GM10266 (cell line): Measurements from ENCODE around the gene SESN1.

Source experiments
- DNase-seq: peaks from one replicate; pipeline ENCODE4 v3.0.0; 2012; ENCODE audit errors: extremely low spot score
- CTCF ChIP-seq: IDR thresholded peaks from 2 replicates; pipeline ENCODE4 v1.5.1; 2012; ENCODE audit warnings: mild to moderate bottlenecking, low read depth; ENCODE audit not compliant: control insufficient read depth, insufficient read depth; ENCODE audit errors: missing control alignments

SESN1 gene

GRCh38 chr6:108944071-108944470, 150.6 kb downstream of the SESN1 start:
- peak; percentile 2 for TF ChIP-seq CTCF
- no peak for DNase-seq

GRCh38 chr6:108942556-108943492, 151.8 kb downstream of the SESN1 start:
- no peak for DNase-seq
- TF ChIP-seq CTCF: no peak

GRCh38 chr6:108941859-108942258, 152.8 kb downstream of the SESN1 start:
- no peak for TF ChIP-seq CTCF

GRCh38 chr6:108941281-108941680, 153.4 kb downstream of the SESN1 start:
- no peak for TF ChIP-seq CTCF
- no peak for DNase-seq

More at GRCh38 chr6:108941859-108942258, 152.8 kb downstream of the SESN1 start:
- no peak for DNase-seq

- TF ChIP-seq CTCF: no peak
- DNase-seq: no peak
Observed at GRCh38 chr6:108940741-108941140, 153.9 kb downstream of the SESN1 start.

- no peak for TF ChIP-seq CTCF
- DNase-seq: no peak
Observed at GRCh38 chr6:108937170-108937569, 157.5 kb downstream of the SESN1 start.
